GM21737 (cell line): ENCODE data around the gene SMARCC2.
"Not testable (repeated sequence)": the region's sequence is repeated elsewhere in the genome, so short reads cannot be mapped to it uniquely, and the experiment has no call there.

Source experiments
- ATAC-seq: cut with Tn5 transposase; IDR thresholded peaks from one replicate; pipeline ENCODE4 v1.9.1; 2021; ENCODE audit warnings: mild to moderate bottlenecking, moderate library complexity; ENCODE audit not compliant: unreplicated experiment

The SMARCC2 gene

GRCh38 chr12:56165369-56165768 is 23.9 kb downstream of the SMARCC2 start:
- ATAC-seq, result no peak

GRCh38 chr12:56164345-56164729 is 24.9 kb downstream of the SMARCC2 start:
- ATAC-seq, result no peak

GRCh38 chr12:56163533-56164344 is 25.5 kb downstream of the SMARCC2 start:
- ATAC-seq, result no peak

GRCh38 chr12:56162468-56163290 is 26.6 kb downstream of the SMARCC2 start:
- ATAC-seq, result no peak

- ATAC-seq, result no peak
Observed at GRCh38 chr12:56161690-56162351, 27.5 kb downstream of the SMARCC2 start.

GRCh38 chr12:56160894-56161689 is 28.2 kb downstream of the SMARCC2 start:
- ATAC-seq, result no peak

- no peak for ATAC-seq
Observed at GRCh38 chr12:56160193-56160763, 29.0 kb downstream of the SMARCC2 start.

- ATAC-seq, result no peak
Observed at GRCh38 chr12:56159482-56160192, 29.6 kb downstream of the SMARCC2 start.

GRCh38 chr12:56158926-56159461 is 30.3 kb downstream of the SMARCC2 start:
- no peak for ATAC-seq

GRCh38 chr12:56158029-56158925 is 31.0 kb downstream of the SMARCC2 start, which contains the start of gene MYL6:
Gene MYL6, plus strand, starts transcription at chr12:56158359. Its CDS starts 43 bp downstream, at chr12:56158402.
- ATAC-seq, result peak; percentile 74

GRCh38 chr12:56157201-56158028 is 31.9 kb downstream of the SMARCC2 start:
- peak; percentile 18 for ATAC-seq

GRCh38 chr12:56156464-56157200 is 32.7 kb downstream of the SMARCC2 start:
- ATAC-seq, result not testable (repeated sequence)

- ATAC-seq, result no peak
Observed at GRCh38 chr12:56155256-56155845, 33.9 kb downstream of the SMARCC2 start.

- ATAC-seq, result no peak
Observed at GRCh38 chr12:56154818-56155217, 34.5 kb downstream of the SMARCC2 start.

GRCh38 chr12:56154246-56154771 is 35.0 kb downstream of the SMARCC2 start:
- no peak for ATAC-seq

GRCh38 chr12:56153678-56154065 is 35.6 kb downstream of the SMARCC2 start:
- ATAC-seq, result no peak
